Measurements from ENCODE around the gene ABLIM2.

Gene ABLIM2

DNA sequence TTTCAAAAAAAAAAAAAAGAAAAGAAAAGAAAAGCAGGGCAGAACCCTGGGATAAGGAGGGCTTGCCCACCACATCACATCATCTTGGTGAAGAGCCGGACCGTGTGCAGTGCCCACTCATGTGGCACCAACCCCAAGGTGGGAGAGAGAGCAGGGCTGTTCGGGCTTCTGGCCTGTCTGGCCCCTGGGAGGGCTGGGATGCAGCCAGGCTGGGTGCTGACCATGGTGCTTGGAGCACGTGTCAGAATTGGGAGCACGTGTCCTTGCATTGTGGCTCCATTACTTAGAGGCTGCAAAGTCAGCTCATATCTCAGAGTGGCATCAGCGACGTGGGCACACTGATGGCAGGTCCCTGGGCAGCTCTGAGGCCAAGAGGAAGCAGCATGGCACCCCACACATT, 118.0 kb downstream of the ABLIM2 start:
- no peak for DNase-seq

DNA sequence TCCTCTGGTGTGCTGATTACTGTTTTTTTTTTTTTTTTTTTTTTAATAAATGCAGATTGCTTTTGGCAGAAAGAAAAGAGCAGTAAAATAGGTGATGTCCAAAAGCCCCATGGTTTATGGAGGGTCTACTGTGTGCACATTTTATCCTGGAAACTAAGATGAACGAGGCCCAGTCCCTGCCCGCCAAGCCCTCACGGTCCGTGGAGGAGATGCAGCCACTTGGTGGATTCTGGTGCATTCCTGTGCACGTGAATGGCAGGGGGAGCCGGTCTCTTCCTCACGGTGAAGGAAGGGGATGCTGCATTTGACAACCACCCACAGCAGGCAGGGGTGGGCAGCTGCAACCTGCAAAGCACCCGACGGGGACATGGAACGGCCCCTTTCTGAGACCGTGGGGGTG, 118.8 kb downstream of the ABLIM2 start:
- DNase-seq = no peak

DNA sequence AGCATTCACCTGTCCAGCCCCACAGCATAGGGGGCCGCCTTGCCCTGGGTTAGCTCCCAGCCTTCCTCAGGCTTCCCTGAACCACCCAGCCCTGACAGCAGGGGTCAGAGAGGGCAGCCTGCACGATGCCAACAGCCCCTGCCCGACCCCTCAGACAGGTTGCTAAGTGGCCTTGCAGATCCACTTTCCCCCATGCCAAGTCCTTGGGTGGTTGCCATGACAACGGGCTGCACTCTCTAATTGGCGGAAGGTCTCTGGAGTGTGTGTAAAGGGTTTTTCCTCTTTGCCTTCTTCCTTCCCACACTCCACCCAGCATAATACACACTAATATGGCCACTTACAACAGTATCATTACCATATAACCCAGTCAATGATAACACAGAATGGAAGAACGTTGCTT, 119.3 kb downstream of the ABLIM2 start:
- DNase-seq = no peak

DNA sequence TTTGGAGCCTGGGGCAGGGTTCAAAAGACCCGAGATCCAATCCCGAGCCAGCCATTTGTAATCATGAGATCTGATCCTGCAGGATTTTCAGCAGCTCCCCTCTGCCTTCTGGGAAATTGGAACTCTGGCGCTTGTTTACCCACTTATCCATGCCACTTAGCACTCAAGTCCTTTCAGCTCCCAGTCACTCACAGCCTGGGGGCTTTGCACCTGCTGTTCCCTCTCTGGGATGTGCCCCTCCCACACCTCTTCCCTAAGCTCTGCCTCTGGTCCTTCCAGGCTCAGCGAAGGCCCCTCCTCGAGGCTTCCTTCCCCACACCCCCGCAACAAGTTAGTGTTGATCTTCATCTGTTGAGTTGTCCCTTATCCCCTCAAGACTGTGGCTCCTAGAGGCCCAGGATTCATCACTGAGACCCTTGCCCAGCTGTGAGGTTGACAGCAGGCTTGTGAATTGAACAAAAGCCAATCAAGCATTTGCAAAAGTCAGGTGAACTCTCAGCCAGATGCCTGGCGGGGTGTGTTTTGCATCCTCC, 119.8 kb downstream of the ABLIM2 start:
- DNase-seq = no peak

DNA sequence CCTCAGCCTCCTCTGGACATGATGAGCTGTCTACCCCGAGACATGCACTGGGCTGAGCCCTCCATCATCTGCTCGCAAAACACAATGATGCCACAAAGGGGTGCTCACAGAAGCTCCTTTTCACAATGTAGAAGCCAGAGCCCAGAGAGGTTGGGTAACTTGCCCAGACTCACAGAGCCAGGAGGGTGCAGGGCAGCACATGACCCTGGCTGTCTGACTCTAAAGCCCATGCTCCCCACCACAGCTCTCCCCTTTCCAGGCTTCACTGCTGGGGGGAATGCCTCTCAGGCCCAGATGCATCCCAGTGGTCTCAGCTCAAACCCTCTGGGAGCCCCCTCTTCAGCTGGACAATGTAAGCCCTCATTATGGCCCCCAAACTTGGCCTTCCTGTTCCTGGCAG, 120.5 kb downstream of the ABLIM2 start:
- no peak for DNase-seq

DNA sequence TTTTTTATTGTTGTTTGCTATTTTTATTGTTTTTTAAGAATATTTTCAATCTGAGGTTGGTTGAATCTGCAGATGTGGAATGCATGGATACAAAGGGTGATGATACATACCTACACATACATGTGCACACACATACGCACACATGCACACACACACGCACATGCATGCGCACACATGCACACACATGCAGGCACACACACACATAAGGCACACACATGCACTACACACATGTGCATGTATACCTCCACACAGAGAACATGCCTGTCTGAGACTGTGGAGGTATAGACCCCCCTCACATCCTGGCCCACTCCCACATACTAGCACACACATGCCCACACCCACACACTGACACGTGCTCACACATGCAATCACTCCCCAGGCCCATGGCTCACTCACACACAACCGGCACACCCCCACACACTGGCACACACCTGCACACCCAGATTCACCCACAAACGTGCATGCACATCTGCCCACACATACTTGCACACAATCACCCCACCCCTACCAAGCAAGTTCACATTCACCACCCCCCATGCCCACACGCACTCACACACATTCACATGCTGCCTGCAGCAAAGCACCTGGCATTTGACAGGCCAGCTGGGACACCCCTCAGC, 121.4 kb downstream of the ABLIM2 start:
- DNase-seq = no peak

DNA sequence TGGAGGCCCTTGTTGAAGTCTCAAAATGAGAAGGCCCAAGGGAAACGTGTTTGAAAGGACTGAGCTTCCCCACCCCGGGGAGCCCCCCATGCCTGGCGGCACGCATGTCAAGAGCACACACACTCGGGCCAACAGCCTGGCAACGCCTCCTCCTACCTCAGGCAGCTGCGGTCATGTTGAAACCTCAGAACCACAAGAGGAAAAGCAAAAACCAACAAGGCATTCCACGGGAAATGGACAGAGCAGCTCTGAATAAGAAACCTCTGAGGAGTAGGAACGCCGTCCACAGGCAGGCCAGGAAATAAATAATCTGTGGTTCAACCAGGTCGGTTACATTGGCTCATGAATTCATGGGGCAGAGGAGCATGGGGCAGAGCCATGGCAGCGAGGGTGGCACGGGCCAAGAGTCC, 123.2 kb downstream of the ABLIM2 start:
- DNase-seq = peak; percentile 21

DNA sequence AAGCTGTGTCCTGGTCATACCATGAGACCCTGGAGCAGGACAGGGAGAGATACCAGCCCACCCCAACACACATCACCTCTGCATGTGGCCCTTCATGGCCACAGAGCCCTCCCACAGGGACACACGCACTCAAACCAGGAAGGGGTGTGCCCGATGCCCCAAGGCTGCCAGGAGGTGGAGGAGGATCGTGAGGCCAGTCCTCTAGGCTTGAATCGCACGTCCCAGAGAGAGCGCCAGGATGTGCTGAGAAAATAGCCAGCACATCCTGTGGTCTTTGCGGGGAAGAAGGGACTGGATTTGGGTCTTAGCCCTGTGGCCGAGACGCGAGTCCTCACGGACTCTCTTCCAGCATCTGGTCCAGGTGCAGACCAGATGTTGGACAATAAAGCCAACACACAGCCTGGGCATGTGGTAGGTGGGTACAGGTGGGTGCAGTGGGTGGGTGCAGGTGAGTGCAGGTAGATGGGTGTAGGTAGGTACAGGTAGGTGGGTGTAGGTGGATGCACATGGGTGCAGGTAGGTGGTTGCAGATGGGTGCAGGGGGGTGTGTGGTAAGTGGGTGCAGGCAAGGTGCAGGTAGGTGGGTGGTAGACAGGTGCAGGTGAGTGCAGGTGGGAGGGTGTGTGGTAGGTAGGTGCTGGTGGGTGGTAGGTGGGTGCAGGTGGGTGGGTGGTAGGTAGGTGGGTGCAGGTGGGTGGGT, 124.6 kb downstream of the ABLIM2 start:
- DNase-seq = no peak

DNA sequence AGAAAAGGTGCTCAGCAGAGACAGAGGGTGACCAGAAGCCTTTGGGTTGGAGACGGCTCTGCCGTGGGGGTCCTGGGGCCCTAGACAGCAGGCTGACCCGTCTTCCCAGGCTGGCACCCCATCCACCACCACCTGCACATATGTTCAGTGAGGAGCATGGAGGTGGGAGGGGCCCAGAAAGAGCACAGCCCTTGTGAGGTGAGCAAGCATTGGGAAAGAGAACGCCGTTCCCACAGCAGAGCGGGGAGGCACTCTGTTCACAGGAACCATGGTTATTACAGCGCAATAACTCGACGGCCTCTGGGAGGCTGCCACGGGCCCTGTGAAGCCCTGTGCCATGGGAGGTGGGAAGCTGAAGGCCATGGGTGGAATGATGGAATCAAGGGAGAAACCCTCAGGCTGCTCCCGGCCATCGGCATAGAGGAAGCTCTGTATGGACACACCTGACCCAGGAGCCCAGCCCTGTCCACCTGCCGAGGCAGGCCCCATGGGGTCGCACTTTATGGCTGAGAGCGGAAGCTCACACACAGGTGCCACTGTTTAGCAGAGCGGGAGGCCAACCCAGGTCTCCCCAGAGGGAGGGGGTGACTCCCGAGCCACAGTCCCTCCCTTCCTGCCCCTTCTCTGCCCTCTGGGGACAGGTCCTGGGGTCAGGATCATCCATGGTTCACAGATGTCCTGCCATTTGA, 125.4 kb downstream of the ABLIM2 start:
- no peak for DNase-seq

DNA sequence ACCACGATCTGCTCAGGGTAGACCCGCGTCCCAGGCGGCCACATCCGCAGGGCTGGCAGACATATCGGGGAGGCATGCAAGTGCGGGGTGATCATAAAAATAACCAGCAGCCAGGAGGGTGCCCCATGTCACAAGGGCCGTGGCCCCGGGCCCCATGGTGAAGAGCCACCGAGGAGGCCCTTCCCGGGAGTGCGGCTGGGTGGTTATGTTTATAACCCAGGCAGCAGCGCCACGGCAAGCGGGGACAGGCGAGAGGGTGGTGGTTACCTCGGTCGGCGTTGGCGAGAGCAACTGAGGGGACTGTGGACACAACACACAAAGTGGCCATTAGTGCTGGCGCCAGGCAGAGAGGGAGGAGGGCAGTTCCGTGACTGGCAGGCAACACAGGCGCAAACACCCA, 126.2 kb downstream of the ABLIM2 start:
- DNase-seq = no peak

DNA sequence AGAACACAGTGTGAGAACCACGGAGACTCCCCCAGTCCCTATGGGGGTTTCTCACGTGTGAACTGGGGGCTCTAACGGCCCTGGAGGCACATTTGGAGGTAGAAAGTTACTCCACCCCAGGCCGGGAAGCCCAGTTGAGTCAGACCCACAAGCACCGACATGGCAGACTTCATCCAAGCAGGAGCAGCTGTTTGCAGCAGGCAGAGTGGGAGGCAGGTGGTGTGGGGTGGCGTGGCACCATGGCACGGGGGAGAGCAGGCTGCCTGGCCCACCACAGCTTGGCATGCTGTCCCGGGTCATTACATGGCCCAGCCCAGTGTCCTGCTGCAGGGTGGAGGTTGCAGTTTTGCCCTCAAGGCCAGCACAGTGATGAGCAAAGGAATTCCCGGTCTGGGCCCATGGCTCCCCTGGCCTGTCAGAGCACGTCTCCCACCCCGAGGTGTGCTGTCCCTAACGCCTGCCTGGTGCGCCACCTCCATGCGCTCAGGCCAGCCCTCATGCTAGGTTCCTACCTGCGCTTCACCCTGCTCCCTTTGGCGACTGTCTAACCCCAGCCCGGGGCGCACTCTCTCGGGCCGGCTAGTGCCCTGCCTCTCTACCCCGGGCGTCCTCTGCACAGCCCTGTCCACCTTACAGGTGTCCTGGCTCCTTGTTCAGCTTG, 128.4 kb downstream of the ABLIM2 start:
- DNase-seq = no peak

DNA sequence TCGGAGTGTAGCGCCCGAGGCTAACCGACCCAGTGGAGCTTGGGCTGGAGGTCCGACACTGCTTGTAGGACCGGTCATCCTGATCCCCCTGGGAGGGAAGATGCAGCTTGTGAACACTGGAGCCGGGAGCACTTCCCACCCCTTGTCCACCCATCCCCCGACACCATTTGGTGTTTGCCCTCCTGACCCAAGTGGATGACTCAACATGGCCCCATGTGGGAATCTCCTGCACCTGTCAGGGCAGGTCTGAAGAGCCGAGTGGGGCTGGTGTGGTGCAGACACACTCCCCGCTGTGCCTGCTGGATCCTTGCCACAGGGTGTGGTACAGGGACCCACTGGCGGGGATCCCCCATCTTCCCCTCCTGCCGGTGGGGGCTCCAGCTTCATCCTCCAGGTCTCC, 128.9 kb downstream of the ABLIM2 start:
- DNase-seq = no peak

DNA sequence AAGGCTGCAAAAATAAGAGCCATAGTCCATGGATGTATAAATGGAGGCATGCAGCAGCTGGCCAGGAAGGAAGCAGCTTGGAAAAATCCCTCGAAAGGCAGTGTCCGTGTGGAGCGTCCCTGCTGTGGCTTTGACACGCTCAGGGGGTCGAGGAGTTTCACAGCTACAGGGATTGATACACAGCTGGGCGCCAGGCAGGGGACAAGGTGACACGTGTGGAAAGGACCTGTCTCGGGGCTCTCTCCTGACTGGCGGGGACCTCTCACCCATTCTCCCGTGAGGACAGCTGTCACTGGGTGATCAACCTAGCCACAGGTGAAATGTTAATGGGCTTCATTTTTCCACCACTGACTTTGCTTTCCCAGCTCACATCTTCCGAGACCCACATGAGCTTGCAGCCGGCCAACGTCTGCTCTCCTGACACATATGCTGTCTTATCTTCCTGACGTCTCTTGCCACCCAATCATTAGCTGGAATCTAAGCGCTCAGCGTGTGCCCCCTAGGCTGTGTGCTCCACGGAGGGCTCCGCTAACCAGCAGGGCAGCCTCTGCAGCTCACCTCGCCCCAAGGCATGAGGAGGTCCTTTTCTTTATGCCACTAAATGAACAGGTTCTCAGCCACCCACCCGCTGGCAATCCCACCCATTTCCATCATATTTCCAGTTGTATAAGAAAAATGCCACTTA, 129.6 kb downstream of the ABLIM2 start:
- no peak for DNase-seq

DNA sequence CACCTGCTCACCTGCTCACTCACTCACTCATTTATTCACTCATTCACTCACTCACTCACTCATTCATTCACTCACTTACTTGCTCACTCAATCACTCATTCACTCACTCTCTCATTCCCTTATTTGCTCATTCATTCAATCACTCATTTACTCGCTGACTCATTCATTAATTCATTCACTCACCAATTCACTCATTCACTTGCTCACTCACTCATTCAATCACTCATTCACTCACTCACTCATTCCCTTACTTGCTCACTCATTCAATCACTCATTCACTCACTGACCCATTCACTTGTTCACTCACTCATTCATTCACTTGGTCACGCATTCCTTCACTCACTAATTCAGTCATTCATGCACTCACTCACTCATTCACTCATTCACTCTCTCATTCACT, 130.2 kb downstream of the ABLIM2 start:
- no peak for DNase-seq

DNA sequence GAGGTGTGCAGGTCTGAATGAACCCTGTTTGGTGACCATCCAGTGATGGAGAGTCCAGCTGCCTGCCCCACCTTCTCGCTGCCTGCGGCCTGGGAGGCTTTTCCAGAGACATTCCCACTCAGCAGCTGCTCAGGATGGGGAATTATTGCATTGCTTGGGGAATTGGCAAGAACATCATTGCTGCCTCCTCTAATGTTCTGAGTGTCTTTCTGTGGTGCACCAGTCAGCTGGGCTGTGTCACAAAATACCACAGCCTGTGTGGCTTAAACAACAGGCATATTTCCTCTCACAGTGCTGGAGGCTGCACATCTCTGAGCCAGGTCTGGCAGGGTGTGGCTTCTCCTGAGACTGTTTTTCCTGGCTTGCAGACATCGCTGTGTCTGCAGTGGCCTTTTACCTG, 132.2 kb downstream of the ABLIM2 start:
- DNase-seq = no peak

DNA sequence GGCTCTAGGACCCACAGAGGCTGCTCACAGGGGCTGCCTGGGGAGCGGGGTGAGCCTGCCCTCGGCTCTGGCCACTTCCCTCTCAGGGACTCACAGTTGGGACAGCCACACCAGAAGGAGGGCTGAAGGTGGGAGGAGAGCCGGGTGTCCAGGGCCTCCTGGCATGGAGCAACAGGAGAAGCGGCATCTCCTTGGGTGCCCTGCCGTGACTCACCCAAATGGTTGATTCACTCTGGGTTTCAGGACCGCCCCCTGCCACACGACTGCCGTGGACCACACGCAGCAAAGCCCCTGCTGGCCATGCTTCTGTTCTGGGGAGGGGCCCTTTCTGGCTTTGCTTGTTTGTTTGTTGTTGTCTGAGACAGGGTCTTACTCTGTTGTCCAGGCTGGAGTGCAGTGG, 132.9 kb downstream of the ABLIM2 start:
- no peak for DNase-seq

DNA sequence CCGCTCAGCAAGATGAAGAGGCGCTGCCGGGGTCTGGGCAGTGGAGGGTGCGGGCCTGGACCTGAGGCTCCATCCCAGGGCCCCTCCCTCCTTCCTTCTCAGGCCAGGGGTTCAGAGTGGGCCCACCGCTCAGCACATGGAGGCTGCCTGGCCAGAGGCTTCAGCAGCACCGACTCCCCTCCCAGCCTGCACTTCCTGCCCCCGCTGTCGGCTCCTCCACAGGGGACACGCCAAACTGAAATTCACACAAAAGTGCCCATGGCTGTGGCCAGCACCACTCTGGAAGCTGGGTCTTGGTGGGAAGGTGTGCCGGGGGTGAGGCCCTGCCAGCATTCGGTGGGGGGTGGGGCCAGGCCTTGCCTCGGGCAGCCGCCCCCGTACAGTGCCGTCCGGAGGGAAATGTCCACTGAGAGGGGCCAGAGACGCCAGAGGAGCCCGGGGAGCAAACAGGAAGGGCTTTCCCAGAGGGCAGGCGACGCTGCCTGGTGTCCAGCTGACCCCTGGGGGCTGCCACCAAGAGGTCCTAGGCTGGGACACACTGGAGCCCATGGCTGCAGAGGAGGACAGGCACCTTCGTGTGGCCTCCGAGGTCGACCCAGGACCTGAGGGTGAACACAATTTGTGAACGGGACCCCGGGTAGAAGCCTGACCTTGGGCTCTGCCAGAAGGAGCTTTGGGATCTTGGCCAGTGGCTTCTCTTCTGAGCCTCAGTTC, 134.4 kb downstream of the ABLIM2 start:
- DNase-seq = no peak

DNA sequence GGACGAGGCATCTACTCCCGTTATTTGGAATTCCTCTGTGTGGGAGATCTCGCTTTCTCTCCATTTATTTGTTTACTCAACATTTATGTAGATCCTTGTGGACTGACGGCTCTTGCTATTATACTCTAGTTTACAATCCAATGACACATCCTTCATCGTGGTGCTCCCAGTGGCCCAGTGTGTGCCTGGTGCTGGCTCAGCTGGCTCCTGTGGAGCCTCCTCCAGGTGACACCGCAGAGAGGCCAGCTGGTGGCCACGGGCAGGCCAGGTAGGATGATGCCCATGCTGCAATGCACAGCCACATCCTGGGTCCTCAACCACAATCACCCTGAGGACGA, 134.9 kb downstream of the ABLIM2 start:
- no peak for DNase-seq

DNA sequence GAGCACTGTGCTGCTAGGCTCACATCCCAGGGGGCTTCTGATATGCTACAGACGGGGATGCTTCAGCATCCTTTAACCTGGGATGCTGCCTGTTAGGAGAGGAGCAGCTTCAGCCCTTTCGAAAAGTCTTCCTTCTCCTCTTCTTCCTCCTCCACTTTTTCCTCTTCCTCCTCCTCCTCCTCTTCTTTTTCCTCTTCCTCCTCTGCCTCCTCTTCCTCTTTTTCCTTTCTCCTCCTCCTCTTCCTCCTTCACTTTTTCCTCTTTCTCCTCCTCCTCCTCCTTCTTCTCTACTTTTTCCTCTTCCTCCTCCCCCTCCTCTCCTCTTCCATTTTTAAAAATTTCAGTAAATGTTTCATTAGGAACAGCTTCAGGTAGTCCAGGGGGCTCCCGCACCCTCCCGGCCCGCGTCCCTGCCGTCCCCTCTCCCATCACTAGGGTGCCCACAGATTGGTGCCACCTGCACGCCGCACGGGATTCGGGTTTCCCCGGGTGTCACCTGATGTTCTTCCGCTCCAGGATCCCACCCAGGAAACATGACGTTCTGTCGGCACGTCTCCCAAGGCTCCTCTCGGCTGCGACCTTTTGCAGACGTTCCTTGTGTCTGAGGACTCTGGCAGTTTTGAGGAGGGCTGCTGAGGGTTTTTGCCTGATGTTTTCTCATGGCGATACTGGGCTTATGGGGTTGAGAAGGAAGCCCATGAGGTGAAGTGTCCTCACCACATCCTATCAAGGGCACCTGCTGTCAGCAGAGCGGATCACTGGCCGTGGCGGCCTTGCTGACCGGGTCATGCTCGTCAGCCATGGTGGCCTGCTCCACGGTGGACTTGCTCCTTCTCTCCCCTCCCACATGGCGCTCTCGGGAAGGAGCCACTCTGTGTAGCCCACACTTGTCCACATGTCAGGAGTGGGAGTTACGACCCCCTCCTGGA, 135.6 kb downstream of the ABLIM2 start:
- no peak for DNase-seq

DNA sequence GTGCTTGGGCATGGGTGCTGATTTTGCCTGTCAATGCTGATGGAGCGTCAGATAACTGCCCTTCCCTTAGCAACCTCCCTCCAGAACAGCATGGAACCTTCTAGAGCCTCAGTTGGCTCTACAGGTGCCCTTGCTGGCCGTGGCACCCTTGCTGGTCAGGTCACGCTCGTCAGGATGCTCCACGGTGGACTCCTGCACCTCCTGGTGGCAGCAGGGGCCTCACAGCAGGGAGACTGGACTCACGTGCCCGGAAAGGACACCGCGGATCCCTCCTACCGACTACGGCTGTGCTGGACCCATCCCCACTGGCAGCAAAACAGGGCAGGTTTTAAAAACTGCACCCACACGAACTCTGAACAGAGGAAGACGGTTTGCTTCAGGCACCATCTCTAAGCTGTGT, 136.8 kb downstream of the ABLIM2 start:
- no peak for DNase-seq
